ENCODE measurements around the gene STMP1.

Gene STMP1

GRCh38 chr7:135618510-135618909 lies 43.8 kb upstream of the STMP1 start:
- Histone ChIP-seq H3K27me3 (ENCODE audit: low read length) (no peaks in the 10 kb centered on the region), H3F3A (ENCODE audit: insufficient read depth) (peaks cover 10% of the 10 kb centered on the region; the same call in 1 of the 2 replicates), H3K9ac (ENCODE audit: low read length) (no peak overlapping the region), H3K36me3 (ENCODE audit: low read length) (peaks cover 68% of the 10 kb centered on the region), H3K27ac (ENCODE audit: low read depth, low read length) (no peak overlapping the region), H3K79me2 (ENCODE audit: insufficient read depth, low read length) (no peaks in the 10 kb centered on the region), H3K9me2 (replicated peaks; ENCODE audit: insufficient read depth, low read length) (no peaks in the 10 kb centered on the region), H3K4me3 (ENCODE audit: insufficient read depth, low read length, poor library complexity, severe bottlenecking) (no peak overlapping the region), H3K9me3 (ENCODE audit: insufficient read depth, low read length) (no peaks in the 10 kb centered on the region), H2AFZ (ENCODE audit: low read depth, low read length, severe bottlenecking) (no peak overlapping the region), H4K20me1 (ENCODE audit: low read depth, low read length) (no peaks in the 10 kb centered on the region), H3K4me2 (ENCODE audit: low read depth, low read length, poor library complexity, severe bottlenecking) (no peak overlapping the region)
- TF ChIP-seq CTCF (IDR thresholded peaks at IDR 0.05; ENCODE audit: insufficient read depth, low read length, poor library complexity, severe bottlenecking) (no peak), EZH2phosphoT487 (conservative IDR thresholded peaks at IDR 0.05; ENCODE audit: low read length) (no peak)

- Histone ChIP-seq H3K27me3 (ENCODE audit: low read length) (no peaks in the 10 kb centered on the region), H4K20me1 (ENCODE audit: low read depth, low read length) (no peaks in the 10 kb centered on the region), H3K9ac (ENCODE audit: low read length) (no peak overlapping the region), H3K4me2 (ENCODE audit: low read depth, low read length, poor library complexity, severe bottlenecking) (no peak overlapping the region), H3K9me3 (ENCODE audit: insufficient read depth, low read length) (no peaks in the 10 kb centered on the region), H3K27ac (ENCODE audit: low read depth, low read length) (no peak overlapping the region), H3K36me3 (ENCODE audit: low read length) (peaks cover 62% of the 10 kb centered on the region), H2AFZ (ENCODE audit: low read depth, low read length, severe bottlenecking) (no peak overlapping the region), H3K9me2 (replicated peaks; ENCODE audit: insufficient read depth, low read length) (no peaks in the 10 kb centered on the region), H3K79me2 (ENCODE audit: insufficient read depth, low read length) (no peaks in the 10 kb centered on the region), H3K4me3 (ENCODE audit: insufficient read depth, low read length, poor library complexity, severe bottlenecking) (no peak overlapping the region), H3F3A (ENCODE audit: insufficient read depth) (peaks cover 10% of the 10 kb centered on the region; the same call in 1 of the 2 replicates)
- no peak for TF ChIP-seq CTCF (IDR thresholded peaks at IDR 0.05; ENCODE audit: insufficient read depth, low read length, poor library complexity, severe bottlenecking)
- TF ChIP-seq EZH2phosphoT487 (conservative IDR thresholded peaks at IDR 0.05; ENCODE audit: low read length), result no peak
These were observed 41.9 kb upstream of the STMP1 start for GRCh38 chr7:135620447-135620846.

- Histone ChIP-seq H3K27ac (ENCODE audit: low read depth, low read length) (no peak overlapping the region), H3K4me3 (ENCODE audit: insufficient read depth, low read length, poor library complexity, severe bottlenecking) (no peak overlapping the region), H3F3A (ENCODE audit: insufficient read depth) (peaks cover 10% of the 10 kb centered on the region; the same call in 1 of the 2 replicates), H4K20me1 (ENCODE audit: low read depth, low read length) (no peaks in the 10 kb centered on the region), H3K9me3 (ENCODE audit: insufficient read depth, low read length) (no peaks in the 10 kb centered on the region), H3K36me3 (ENCODE audit: low read length) (peaks cover 60% of the 10 kb centered on the region), H3K27me3 (ENCODE audit: low read length) (no peaks in the 10 kb centered on the region), H3K9ac (ENCODE audit: low read length) (no peak overlapping the region), H3K4me2 (ENCODE audit: low read depth, low read length, poor library complexity, severe bottlenecking) (no peak overlapping the region), H3K79me2 (ENCODE audit: insufficient read depth, low read length) (no peaks in the 10 kb centered on the region), H3K9me2 (replicated peaks; ENCODE audit: insufficient read depth, low read length) (no peaks in the 10 kb centered on the region), H2AFZ (ENCODE audit: low read depth, low read length, severe bottlenecking) (no peak overlapping the region)
- TF ChIP-seq CTCF (IDR thresholded peaks at IDR 0.05; ENCODE audit: insufficient read depth, low read length, poor library complexity, severe bottlenecking) (peak; percentile 92), EZH2phosphoT487 (conservative IDR thresholded peaks at IDR 0.05; ENCODE audit: low read length) (no peak)
These were observed 41.1 kb upstream of the STMP1 start for GRCh38 chr7:135620980-135621850.

Data from SU-DHL-6 (cell line).